HL-60 (cell line): ENCODE measurements around the gene DYNC1LI2.

Source experiments
- CTCF ChIP-seq: IDR thresholded peaks from one replicate; pipeline ENCODE4 v1.5.1; 2011; ENCODE audit warnings: low read length, control low read depth, inconsistent platforms; ENCODE audit not compliant: insufficient read depth
- GABPA ChIP-seq: IDR thresholded peaks from 2 replicates; pipeline ENCODE4 v1.6.1; 2012; ENCODE audit warnings: low read depth
- POLR2AphosphoS5 ChIP-seq: IDR thresholded peaks from 2 replicates; pipeline ENCODE4 v1.6.1; 2012; ENCODE audit warnings: low read depth
- REST ChIP-seq: IDR thresholded peaks from 2 replicates; pipeline ENCODE4 v1.6.1; 2012; ENCODE audit warnings: low read depth; ENCODE audit not compliant: insufficient replicate concordance

- TF ChIP-seq CTCF (no peak), GABPA (no peak), REST (no peak), POLR2AphosphoS5 (no peak)
Observed at GRCh38 chr16:66758086-66758485, 6.7 kb upstream of the DYNC1LI2 start.
